HG03439 (cell line): Measurements from ENCODE around the gene PTGES3L.
A peak's percentile ranks its signal among the peaks of the same experiment; 100 is the strongest.

ENCODE experiments used
- ATAC-seq: cut with Tn5 transposase; IDR thresholded peaks from one replicate; pipeline ENCODE4 v1.9.1; 2021; ENCODE audit warnings: mild to moderate bottlenecking, moderate library complexity; ENCODE audit not compliant: unreplicated experiment

PTGES3L gene

GRCh38 chr17:42979511-42980273 lies at the start of gene PTGES3L:
Gene PTGES3L (minus strand): TSS chr17:42980080. CDS start chr17:42980053, 27 bp downstream.
- peak; percentile 11 for ATAC-seq

- no peak for ATAC-seq
Observed at GRCh38 chr17:43028221-43028861, 48.5 kb upstream of the PTGES3L start.

GRCh38 chr17:43027091-43028032 lies 47.5 kb upstream of the PTGES3L start:
- ATAC-seq, result no peak

GRCh38 chr17:43026595-43026994 lies 46.7 kb upstream of the PTGES3L start:
- ATAC-seq, result no peak

- no peak for ATAC-seq
Observed at GRCh38 chr17:43025766-43026537, 46.1 kb upstream of the PTGES3L start.

- ATAC-seq, result no peak
Observed at GRCh38 chr17:43025290-43025657, 45.4 kb upstream of the PTGES3L start.

GRCh38 chr17:43024407-43025289 lies 44.8 kb upstream of the PTGES3L start, which contains the start of gene RND2:
Gene RND2 (plus strand): TSS chr17:43025231. CDS start chr17:43025348, 117 bp downstream.
- peak; percentile 41 for ATAC-seq

GRCh38 chr17:43021741-43022512 lies 42.0 kb upstream of the PTGES3L start, which contains the start of gene VAT1:
Gene VAT1 (minus strand): TSS chr17:43022385. CDS start chr17:43022322, 63 bp downstream.
- no peak for ATAC-seq

GRCh38 chr17:43020789-43021740 lies 41.2 kb upstream of the PTGES3L start:
- ATAC-seq, result no peak

- ATAC-seq, result no peak
Observed at GRCh38 chr17:43020030-43020621, 40.2 kb upstream of the PTGES3L start.

GRCh38 chr17:43019418-43019817 lies 39.5 kb upstream of the PTGES3L start:
- ATAC-seq, result no peak

- ATAC-seq, result no peak
Observed at GRCh38 chr17:43018932-43019331, 39.1 kb upstream of the PTGES3L start.

GRCh38 chr17:43018008-43018853 lies 38.4 kb upstream of the PTGES3L start:
- ATAC-seq, result no peak

GRCh38 chr17:43016216-43016615 lies 36.3 kb upstream of the PTGES3L start:
- no peak for ATAC-seq

GRCh38 chr17:43015579-43015978 lies 35.7 kb upstream of the PTGES3L start:
- no peak for ATAC-seq
